HepG2 (cell line): ENCODE results near the gene TBC1D5. TPM values are rescaled to one million over a fixed set of nuclear protein-coding genes. Genes with fewer than 3 reads are reported as not detected.

Experiments
- ESRRA ChIP-seq: sonication (generic); formaldehyde crosslinking; IDR thresholded peaks from 2 replicates; pipeline ENCODE4 v1.5.1; 2020; ENCODE audit warnings: mild to moderate bottlenecking, low read depth, missing genetic modification reagents
- GFI1 ChIP-seq: sonication (generic); formaldehyde crosslinking; IDR thresholded peaks from 2 replicates; pipeline ENCODE4 v1.5.0; 2020; ENCODE audit warnings: missing genetic modification reagents, mild to moderate bottlenecking, borderline replicate concordance
- HCFC1 ChIP-seq: fragments of 150-350 bp; IDR thresholded peaks from 2 replicates; pipeline ENCODE4 v1.6.1; 2014; ENCODE audit warnings: low read depth, low read length
- RFX3 ChIP-seq: IDR thresholded peaks from 2 replicates; pipeline ENCODE4 v1.6.1; 2016; ENCODE audit warnings: missing biosample characterization, missing genetic modification reagents
- SKI ChIP-seq: fragments of 450-650 bp; IDR thresholded peaks from one replicate; pipeline ENCODE4 v1.6.1; 2018; ENCODE audit warnings: mild to moderate bottlenecking; ENCODE audit not compliant: partially characterized antibody
- SRSF1 ChIP-seq: fragments of 200-400 bp; formaldehyde crosslinking; optimal IDR thresholded peaks from 2 replicates; pipeline ENCODE3; 2017; ENCODE audit warnings: mild to moderate bottlenecking, low read depth, low read length, moderate library complexity
- ZFP36L1 ChIP-seq: sonication (generic); formaldehyde crosslinking; IDR thresholded peaks from 2 replicates; pipeline ENCODE4 v1.8.0; 2022; ENCODE audit warnings: mild to moderate bottlenecking, missing genetic modification reagents, moderate library complexity
- ZNF619 ChIP-seq: sonication (generic); formaldehyde crosslinking; IDR thresholded peaks from 2 replicates; pipeline ENCODE4 v1.4.0; 2020; ENCODE audit warnings: mild to moderate bottlenecking, missing genetic modification reagents
- polyA plus RNA-seq, 8 experiments: library from polyadenylated mRNA; depleted of rRNA in 3 of 8; stranded (reverse) in 7 of 8; unstranded in 1 of 8; fragments of >200 nt; fragmentation: Illumina TruSeq in 4 of 8; extraction: Trizol in 4 of 8; gene quantifications; 2 replicates each; pipeline versions ENCODE4 v1.2.1 to v1.2.3, GENCODE V29; 2011 to 2016; ENCODE audit warnings: low read depth in 4 of 8, missing spikeins in 1 of 8, mixed read lengths in 1 of 8; ENCODE audit not compliant: insufficient read depth in 1 of 8
- total RNA-seq, 5 experiments: library from RNA; depleted of rRNA; stranded (reverse); fragments of >200 nt; fragmentation: Illumina TruSeq; extraction: Trizol; gene quantifications; 2 replicates each; pipeline ENCODE4 v1.2.3, GENCODE V29; 2016; ENCODE audit warnings: low read depth in 1 of 5
- TF ChIP-seq, protein P1 (sequence below): IDR thresholded peaks from 2 replicates; pipeline ENCODE4 v1.6.1; 2016
- TF ChIP-seq, protein P2 (sequence below): sonication (generic); formaldehyde crosslinking; IDR thresholded peaks from 2 replicates; pipeline ENCODE4 v1.5.0; 2020; ENCODE audit warnings: mild to moderate bottlenecking, missing genetic modification reagents, borderline replicate concordance

Gene TBC1D5
- total and polyA plus RNA-seq, 2 of the 13 experiments (the other 11 are each of a cell fraction or from before 2014, with no cell fraction given): 19.2 to 33.3 TPM

DNA sequence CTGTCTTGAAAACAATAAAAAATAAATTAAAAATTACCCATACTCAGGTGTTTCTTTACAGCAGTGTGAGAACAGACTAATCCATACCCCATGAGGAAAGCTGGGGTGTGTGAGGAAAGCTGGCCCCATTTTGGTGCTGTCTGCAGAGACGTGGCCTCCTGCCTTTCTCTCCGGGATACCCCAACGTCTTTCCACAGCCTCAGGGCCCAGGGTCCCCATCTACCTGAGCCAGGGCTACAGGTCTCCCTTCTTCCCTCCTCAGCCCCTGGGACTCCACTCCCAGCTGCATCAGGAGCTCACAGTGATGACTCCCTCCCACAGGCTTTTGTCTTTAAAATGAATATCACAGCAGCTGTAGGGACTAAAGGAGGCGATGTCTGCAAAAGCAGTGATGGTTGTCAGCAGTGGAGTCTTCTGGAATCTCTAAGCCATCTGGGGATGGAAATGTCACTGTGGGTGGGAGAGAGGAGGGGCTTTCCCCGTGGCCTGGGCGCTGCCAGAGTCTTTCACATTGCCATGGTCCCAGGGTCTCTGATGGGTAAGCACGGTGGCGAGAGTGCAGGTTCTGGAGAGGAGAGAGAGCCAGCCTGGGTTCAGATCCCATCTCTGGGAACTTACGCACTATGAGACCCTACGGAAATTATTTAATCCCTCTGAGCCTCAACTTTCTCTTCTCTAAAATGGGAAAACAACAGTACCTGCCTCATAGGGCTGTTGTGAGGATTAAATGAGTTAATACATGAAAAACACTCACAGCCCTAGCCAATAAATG lies 598.4 kb downstream of the TBC1D5 start (continued):
- TF ChIP-seq SRSF1 (no peak), SKI (no peak), GFI1 (CRISPR knock-in tag) (no peak), ESRRA (CRISPR knock-in tag) (no peak), ZNF619 (no peak), HCFC1 (no peak), ZFP36L1 (no peak), RFX3 (no peak)
- TF ChIP-seq, protein P1, sequence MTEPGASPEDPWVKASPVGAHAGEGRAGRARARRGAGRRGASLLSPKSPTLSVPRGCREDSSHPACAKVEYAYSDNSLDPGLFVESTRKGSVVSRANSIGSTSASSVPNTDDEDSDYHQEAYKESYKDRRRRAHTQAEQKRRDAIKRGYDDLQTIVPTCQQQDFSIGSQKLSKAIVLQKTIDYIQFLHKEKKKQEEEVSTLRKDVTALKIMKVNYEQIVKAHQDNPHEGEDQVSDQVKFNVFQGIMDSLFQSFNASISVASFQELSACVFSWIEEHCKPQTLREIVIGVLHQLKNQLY (CRISPR knock-in tag): no peak
- TF ChIP-seq, protein P2, sequence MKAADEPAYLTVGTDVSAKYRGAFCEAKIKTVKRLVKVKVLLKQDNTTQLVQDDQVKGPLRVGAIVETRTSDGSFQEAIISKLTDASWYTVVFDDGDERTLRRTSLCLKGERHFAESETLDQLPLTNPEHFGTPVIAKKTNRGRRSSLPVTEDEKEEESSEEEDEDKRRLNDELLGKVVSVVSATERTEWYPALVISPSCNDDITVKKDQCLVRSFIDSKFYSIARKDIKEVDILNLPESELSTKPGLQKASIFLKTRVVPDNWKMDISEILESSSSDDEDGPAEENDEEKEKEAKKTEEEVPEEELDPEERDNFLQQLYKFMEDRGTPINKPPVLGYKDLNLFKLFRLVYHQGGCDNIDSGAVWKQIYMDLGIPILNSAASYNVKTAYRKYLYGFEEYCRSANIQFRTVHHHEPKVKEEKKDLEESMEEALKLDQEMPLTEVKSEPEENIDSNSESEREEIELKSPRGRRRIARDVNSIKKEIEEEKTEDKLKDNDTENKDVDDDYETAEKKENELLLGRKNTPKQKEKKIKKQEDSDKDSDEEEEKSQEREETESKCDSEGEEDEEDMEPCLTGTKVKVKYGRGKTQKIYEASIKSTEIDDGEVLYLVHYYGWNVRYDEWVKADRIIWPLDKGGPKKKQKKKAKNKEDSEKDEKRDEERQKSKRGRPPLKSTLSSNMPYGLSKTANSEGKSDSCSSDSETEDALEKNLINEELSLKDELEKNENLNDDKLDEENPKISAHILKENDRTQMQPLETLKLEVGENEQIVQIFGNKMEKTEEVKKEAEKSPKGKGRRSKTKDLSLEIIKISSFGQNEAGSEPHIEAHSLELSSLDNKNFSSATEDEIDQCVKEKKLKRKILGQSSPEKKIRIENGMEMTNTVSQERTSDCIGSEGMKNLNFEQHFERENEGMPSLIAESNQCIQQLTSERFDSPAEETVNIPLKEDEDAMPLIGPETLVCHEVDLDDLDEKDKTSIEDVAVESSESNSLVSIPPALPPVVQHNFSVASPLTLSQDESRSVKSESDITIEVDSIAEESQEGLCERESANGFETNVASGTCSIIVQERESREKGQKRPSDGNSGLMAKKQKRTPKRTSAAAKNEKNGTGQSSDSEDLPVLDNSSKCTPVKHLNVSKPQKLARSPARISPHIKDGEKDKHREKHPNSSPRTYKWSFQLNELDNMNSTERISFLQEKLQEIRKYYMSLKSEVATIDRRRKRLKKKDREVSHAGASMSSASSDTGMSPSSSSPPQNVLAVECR (CRISPR knock-in tag): no peak
- TF ChIP-seq, all 625 proteins: peak for 0
